GM20431 (cell line): ENCODE data around the gene KIR2DL3.
"Not testable (repeated sequence)": the region's sequence is repeated elsewhere in the genome, so short reads cannot be mapped to it uniquely, and the experiment has no call there.

Experiments
- in situ Hi-C: fragments of 300-500 bp; cut with MseI, MboI; formaldehyde crosslinking; loops from one replicate; pipeline ENCODE4 v1.15.0; 2020; ENCODE audit warnings: low sequenced_read_pairs; ENCODE audit not compliant: unreplicated experiment

KIR2DL3 gene

DNA sequence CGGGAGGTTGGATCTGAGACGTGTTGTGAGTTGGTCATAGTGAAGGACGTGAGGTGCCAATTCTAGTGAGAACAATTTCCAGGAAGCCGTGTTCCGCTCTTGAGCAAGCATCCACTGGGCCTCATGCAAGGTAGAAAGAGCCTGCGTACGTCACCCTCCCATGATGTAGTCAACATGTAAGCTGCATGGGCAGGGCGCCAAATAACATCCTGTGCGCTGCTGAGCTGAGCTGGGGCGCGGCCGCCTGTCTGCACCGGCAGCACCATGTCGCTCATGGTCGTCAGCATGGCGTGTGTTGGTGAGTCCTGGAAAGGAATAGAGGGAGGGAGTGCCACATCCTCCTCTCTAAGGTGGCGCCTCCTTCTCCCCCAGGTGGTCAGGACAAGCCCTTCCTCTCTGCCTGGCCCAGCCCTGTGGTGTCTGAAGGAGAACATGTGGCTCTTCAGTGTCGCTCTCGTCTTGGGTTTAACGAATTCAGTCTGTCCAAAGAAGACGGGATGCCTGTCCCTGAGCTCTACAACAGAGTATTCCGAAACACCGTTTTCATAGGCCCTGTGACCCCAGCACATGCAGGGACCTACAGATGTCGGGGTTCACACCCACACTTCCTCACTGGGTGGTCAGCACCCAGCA is 47.9 kb downstream of the KIR2DL3 start:
- in situ Hi-C loops = not testable (repeated sequence)

DNA sequence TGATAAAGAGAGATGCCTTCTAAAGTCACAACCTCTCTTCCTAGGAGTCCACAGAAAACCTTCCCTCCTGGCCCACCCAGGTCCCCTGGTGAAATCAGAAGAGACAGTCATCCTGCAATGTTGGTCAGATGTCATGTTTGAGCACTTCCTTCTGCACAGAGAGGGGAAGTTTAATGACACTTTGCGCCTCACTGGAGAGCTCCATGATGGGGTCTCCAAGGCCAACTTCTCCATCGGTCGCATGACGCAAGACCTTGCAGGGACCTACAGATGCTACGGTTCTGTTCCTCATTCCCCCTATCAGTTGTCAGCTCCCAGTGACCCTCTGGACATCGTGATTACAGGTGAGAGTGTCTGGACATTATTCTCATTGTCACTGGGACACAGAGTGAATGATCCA is 49.8 kb downstream of the KIR2DL3 start:
- in situ Hi-C loops = not testable (repeated sequence)

DNA sequence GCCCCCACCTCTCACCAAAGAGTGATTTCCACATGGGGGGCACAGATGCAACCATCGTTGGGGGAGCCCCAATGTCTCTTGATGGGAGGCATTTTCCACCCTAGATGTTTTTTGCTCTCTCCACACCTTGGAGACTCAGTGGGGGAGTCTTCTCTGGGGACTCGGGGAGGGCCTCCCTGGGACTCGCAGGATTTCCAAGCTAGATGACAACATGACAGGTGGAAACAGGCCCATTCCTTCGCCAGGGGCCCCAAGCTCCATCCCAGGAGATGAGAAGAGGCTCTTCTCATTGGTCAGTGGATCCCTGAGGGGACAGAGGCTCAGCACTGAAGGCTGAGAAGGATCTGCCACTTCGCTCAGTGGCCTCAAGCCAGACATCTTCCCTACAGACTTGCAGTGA is 52.4 kb downstream of the KIR2DL3 start:
- in situ Hi-C loops = no loop called here

DNA sequence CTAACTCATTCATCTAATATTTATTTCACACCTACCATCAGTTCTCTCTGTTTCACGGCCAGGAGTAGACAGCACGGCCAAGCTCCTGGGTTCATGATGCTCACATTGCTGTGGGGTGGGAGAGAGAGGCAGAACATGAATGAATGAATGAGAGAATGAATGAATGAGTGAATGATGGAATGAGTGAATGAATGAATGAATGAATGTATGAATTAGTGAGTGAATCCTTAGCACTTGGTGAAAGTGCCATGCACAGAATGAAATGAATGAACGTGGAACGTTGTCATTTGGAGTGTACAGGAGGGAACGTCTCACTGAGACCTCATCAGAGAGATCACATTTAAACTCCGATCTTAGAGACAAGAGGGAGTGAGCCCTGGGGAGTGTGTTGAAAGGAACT is 53.2 kb downstream of the KIR2DL3 start:
- in situ Hi-C loops = no loop called here

DNA sequence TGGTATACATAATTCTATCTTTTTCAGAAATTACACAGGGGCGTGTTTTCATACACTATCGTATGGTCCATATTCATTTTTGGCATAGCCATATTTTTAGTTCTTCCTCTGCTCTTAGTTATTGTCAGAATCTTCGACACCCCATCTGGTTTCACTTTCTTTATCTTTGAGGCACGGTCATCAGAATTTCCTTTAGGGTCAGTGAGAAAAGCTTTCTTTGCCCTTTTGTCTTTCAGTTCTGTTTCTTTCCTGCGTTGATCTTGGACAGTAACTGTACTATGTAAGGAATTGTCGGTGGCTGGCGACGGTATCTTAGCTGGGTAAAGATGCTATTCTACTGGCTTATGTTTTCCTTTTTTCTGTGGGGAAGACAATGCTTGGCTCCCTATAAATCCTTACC is 54.5 kb downstream of the KIR2DL3 start:
- in situ Hi-C loops = no loop called here

DNA sequence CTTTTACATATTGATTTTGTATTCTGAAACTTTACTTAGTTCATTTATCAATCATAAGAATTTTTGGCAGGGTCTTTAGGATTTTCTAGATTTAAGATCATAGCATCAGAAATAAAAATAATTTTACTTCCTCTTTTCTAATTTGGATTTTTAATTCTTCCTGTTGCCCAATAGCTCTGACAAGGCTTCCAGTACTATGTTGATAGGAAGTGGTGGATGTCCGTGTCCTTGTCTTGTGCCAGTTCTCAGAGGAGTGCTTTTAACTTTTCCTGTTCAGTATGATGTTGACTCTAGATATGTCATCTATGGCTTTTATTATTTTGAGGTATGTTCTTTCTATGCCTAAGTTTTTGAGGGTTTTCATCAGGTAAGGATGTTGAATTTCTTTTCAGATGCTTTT is 57.4 kb downstream of the KIR2DL3 start:
- in situ Hi-C loops = no loop called here
